Effector memory CD8-positive, alpha-beta T cell (primary cell): ENCODE results near the gene DPP10.

Experiments used
- ATAC-seq: fragments of 150-1000 bp; cut with Tn5 transposase; replicated peaks from 2 replicates; pipeline ENCODE4 v1.10.0; 2021; ENCODE audit warnings: mild to moderate bottlenecking, moderate library complexity
- DNase-seq, 3 experiments: peaks; one replicate each; pipeline ENCODE4 v3.0.0; 2021
- H3K27ac Mint-ChIP-seq, 2 donors: one replicate each; pipeline ENCODE4 v1.8.0; 2022; ENCODE audit warnings: mild to moderate bottlenecking in 2 of 2, mixed read lengths in 2 of 2, moderate library complexity in 2 of 2
- H3K27me3 Mint-ChIP-seq, 2 donors: one replicate each; pipeline ENCODE4 v1.8.0; 2022; ENCODE audit warnings: mixed read lengths in 2 of 2
- H3K36me3 Mint-ChIP-seq: one replicate; pipeline ENCODE4 v1.8.0; 2022; ENCODE audit warnings: mild to moderate bottlenecking, moderate library complexity, mixed read lengths; ENCODE audit not compliant: insufficient read depth
- H3K4me1 Mint-ChIP-seq, 2 donors: one replicate each; pipeline ENCODE4 v1.8.0; 2022; ENCODE audit warnings: low read depth in 2 of 2, mixed read lengths in 2 of 2
- H3K4me3 Mint-ChIP-seq, 2 donors: one replicate each; pipeline ENCODE4 v1.8.0; 2022; ENCODE audit warnings: mild to moderate bottlenecking in 2 of 2, mixed read lengths in 2 of 2, moderate library complexity in 2 of 2
- H3K9me3 Mint-ChIP-seq, 2 donors: one replicate each; pipeline ENCODE4 v1.8.0; 2022; ENCODE audit warnings: mixed read lengths in 2 of 2

Gene DPP10

GRCh38 chr2:114784890-114785583 lies 342.6 kb downstream of the DPP10 start:
- Mint-ChIP-seq H3K9me3 (peaks cover 0 to 3% of the 10 kb centered on the region in 2 donors), H3K27me3 (no peaks in the 10 kb centered on the region), H3K36me3 (no peaks in the 10 kb centered on the region), H3K4me3 (no peak overlapping the region), H3K4me1 (no peaks in the 10 kb centered on the region), H3K27ac (no peak overlapping the region)
- DNase-seq (no peak), ATAC-seq (no peak)

- Mint-ChIP-seq H3K27ac (no peak overlapping the region), H3K4me3 (no peak overlapping the region), H3K4me1 (no peaks in the 10 kb centered on the region), H3K9me3 (peaks cover 0 to 3% of the 10 kb centered on the region in 2 donors), H3K27me3 (no peaks in the 10 kb centered on the region), H3K36me3 (no peaks in the 10 kb centered on the region)
- DNase-seq (no peak), ATAC-seq (no peak)
Measured at GRCh38 chr2:114786901-114787300, 344.5 kb downstream of the DPP10 start.

- H3K27ac Mint-ChIP-seq: no peak overlapping the region
- ATAC-seq: no peak
- H3K4me3 Mint-ChIP-seq: no peak overlapping the region
- no peaks in the 10 kb centered on the region for H3K4me1 Mint-ChIP-seq
- H3K9me3 Mint-ChIP-seq: peaks cover 0 to 3% of the 10 kb centered on the region in 2 donors
- no peaks in the 10 kb centered on the region for H3K36me3 Mint-ChIP-seq
- no peak for DNase-seq
- H3K27me3 Mint-ChIP-seq: no peaks in the 10 kb centered on the region
Measured at GRCh38 chr2:114787486-114787885, 345.0 kb downstream of the DPP10 start.

GRCh38 chr2:114789989-114790388 lies 347.5 kb downstream of the DPP10 start:
- H3K36me3 Mint-ChIP-seq: no peaks in the 10 kb centered on the region
- no peak overlapping the region for H3K4me3 Mint-ChIP-seq
- no peaks in the 10 kb centered on the region for H3K4me1 Mint-ChIP-seq
- H3K27me3 Mint-ChIP-seq: no peaks in the 10 kb centered on the region
- H3K9me3 Mint-ChIP-seq: peaks cover 0 to 3% of the 10 kb centered on the region in 2 donors
- no peak overlapping the region for H3K27ac Mint-ChIP-seq
- no peak for DNase-seq
- ATAC-seq: no peak

- ATAC-seq (no peak), DNase-seq (no peak)
- Mint-ChIP-seq H3K9me3 (peaks cover 0 to 3% of the 10 kb centered on the region in 2 donors), H3K4me3 (no peak overlapping the region), H3K27me3 (no peaks in the 10 kb centered on the region), H3K27ac (no peak overlapping the region), H3K4me1 (no peaks in the 10 kb centered on the region), H3K36me3 (no peaks in the 10 kb centered on the region)
Measured at GRCh38 chr2:114797540-114797939, 355.1 kb downstream of the DPP10 start.

GRCh38 chr2:114797942-114798341 lies 355.5 kb downstream of the DPP10 start:
- no peaks in the 10 kb centered on the region for H3K27me3 Mint-ChIP-seq
- H3K4me3 Mint-ChIP-seq: no peak overlapping the region
- H3K4me1 Mint-ChIP-seq: no peaks in the 10 kb centered on the region
- H3K27ac Mint-ChIP-seq: no peak overlapping the region
- H3K9me3 Mint-ChIP-seq: peaks cover 0 to 3% of the 10 kb centered on the region in 2 donors
- DNase-seq (no peak), ATAC-seq (no peak)
- no peaks in the 10 kb centered on the region for H3K36me3 Mint-ChIP-seq

GRCh38 chr2:114800371-114800770 lies 357.9 kb downstream of the DPP10 start:
- Mint-ChIP-seq H3K36me3 (no peaks in the 10 kb centered on the region), H3K9me3 (peaks cover 0 to 5% of the 10 kb centered on the region in 2 donors), H3K4me3 (no peak overlapping the region), H3K4me1 (no peaks in the 10 kb centered on the region), H3K27ac (no peak overlapping the region), H3K27me3 (no peaks in the 10 kb centered on the region)
- no peak for DNase-seq
- ATAC-seq: no peak

GRCh38 chr2:114805195-114805594 lies 362.8 kb downstream of the DPP10 start:
- no peaks in the 10 kb centered on the region for H3K27me3 Mint-ChIP-seq
- no peak overlapping the region for H3K27ac Mint-ChIP-seq
- H3K9me3 Mint-ChIP-seq: peaks cover 0 to 8% of the 10 kb centered on the region in 2 donors
- no peak for ATAC-seq
- no peaks in the 10 kb centered on the region for H3K4me1 Mint-ChIP-seq
- H3K36me3 Mint-ChIP-seq: no peaks in the 10 kb centered on the region
- no peak overlapping the region for H3K4me3 Mint-ChIP-seq
- DNase-seq: no peak

GRCh38 chr2:114810092-114810491 lies 367.7 kb downstream of the DPP10 start:
- Mint-ChIP-seq H3K4me1 (no peaks in the 10 kb centered on the region), H3K27me3 (no peaks in the 10 kb centered on the region), H3K4me3 (no peak overlapping the region), H3K36me3 (no peaks in the 10 kb centered on the region), H3K9me3 (peaks cover 6 to 8% of the 10 kb centered on the region in 2 donors), H3K27ac (no peak overlapping the region)
- ATAC-seq: no peak
- no peak for DNase-seq

GRCh38 chr2:114812261-114812660 lies 369.8 kb downstream of the DPP10 start:
- DNase-seq (no peak), ATAC-seq (no peak)
- Mint-ChIP-seq H3K9me3 (peaks cover 2 to 20% of the 10 kb centered on the region in 2 donors), H3K36me3 (no peaks in the 10 kb centered on the region), H3K27ac (no peak overlapping the region), H3K27me3 (no peaks in the 10 kb centered on the region), H3K4me1 (no peaks in the 10 kb centered on the region), H3K4me3 (no peak overlapping the region)

GRCh38 chr2:114814355-114814754 lies 371.9 kb downstream of the DPP10 start:
- Mint-ChIP-seq H3K27ac (no peak overlapping the region), H3K27me3 (no peaks in the 10 kb centered on the region), H3K4me3 (no peak overlapping the region), H3K9me3 (peaks cover 3 to 27% of the 10 kb centered on the region in 2 donors), H3K36me3 (no peaks in the 10 kb centered on the region), H3K4me1 (no peaks in the 10 kb centered on the region)
- DNase-seq: no peak
- ATAC-seq: no peak

- no peak for DNase-seq
- H3K9me3 Mint-ChIP-seq: peaks cover 8 to 18% of the 10 kb centered on the region in 2 donors
- H3K4me1 Mint-ChIP-seq: no peaks in the 10 kb centered on the region
- no peak overlapping the region for H3K27ac Mint-ChIP-seq
- no peak overlapping the region for H3K4me3 Mint-ChIP-seq
- H3K36me3 Mint-ChIP-seq: no peaks in the 10 kb centered on the region
- no peak for ATAC-seq
- no peaks in the 10 kb centered on the region for H3K27me3 Mint-ChIP-seq
Measured at GRCh38 chr2:114821055-114821454, 378.6 kb downstream of the DPP10 start.

GRCh38 chr2:114843963-114844362 lies 401.5 kb downstream of the DPP10 start:
- H3K27ac Mint-ChIP-seq: no peak overlapping the region
- H3K9me3 Mint-ChIP-seq: peaks cover 14 to 28% of the 10 kb centered on the region in 2 donors
- ATAC-seq: no peak
- no peaks in the 10 kb centered on the region for H3K27me3 Mint-ChIP-seq
- no peak overlapping the region for H3K4me3 Mint-ChIP-seq
- H3K36me3 Mint-ChIP-seq: no peaks in the 10 kb centered on the region
- H3K4me1 Mint-ChIP-seq: no peaks in the 10 kb centered on the region
- no peak for DNase-seq

- Mint-ChIP-seq H3K9me3 (peaks cover 0 to 6% of the 10 kb centered on the region in 2 donors), H3K27ac (no peak overlapping the region), H3K4me1 (no peaks in the 10 kb centered on the region), H3K27me3 (no peaks in the 10 kb centered on the region), H3K36me3 (no peaks in the 10 kb centered on the region), H3K4me3 (no peak overlapping the region)
- ATAC-seq: no peak
- no peak for DNase-seq
Measured at GRCh38 chr2:114857196-114857595, 414.8 kb downstream of the DPP10 start.
